ENCODE measurements around the gene HS3ST5. TPM values are rescaled to one million over a fixed set of nuclear protein-coding genes. Genes with fewer than 3 reads are reported as not detected.
"Not testable (repeated sequence)": the region's sequence is repeated elsewhere in the genome, so short reads cannot be mapped to it uniquely, and the experiment has no call there.

HS3ST5 gene
- total and polyA plus RNA-seq, 10 donors: not detected

DNA sequence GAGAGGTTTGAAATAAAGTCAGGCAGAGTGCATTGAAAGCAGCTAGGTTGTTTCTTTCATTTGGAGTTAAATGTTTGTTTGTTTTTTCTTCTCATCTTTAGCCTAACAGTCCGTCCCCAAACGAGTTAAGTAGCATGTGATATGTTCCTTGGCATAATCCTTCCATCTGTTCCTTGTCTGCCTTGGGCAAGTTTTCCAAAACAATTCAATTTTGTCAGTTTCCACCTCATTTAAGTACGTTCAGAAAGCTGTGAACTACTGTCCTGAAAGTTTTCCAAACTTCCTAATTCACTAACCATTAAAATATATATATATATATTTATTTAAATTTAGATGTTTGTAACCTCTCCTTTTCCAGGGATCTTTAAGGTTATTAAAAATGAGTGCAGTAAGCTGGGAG lies 310.1 kb downstream of the HS3ST5 start:
- no peak for DNase-seq
- no peaks in the 10 kb centered on the region for H3K4me1 ChIP-seq
- H3K27me3 ChIP-seq (replicated peaks in 1 of 7): no peaks in the 10 kb centered on the region
- TF ChIP-seq POLR2AphosphoS5 (IDR thresholded peaks at IDR 0.05) (no peak), POLR2A (IDR thresholded peaks at IDR 0.05) (no peak)
- TF ChIP-seq, protein P1, sequence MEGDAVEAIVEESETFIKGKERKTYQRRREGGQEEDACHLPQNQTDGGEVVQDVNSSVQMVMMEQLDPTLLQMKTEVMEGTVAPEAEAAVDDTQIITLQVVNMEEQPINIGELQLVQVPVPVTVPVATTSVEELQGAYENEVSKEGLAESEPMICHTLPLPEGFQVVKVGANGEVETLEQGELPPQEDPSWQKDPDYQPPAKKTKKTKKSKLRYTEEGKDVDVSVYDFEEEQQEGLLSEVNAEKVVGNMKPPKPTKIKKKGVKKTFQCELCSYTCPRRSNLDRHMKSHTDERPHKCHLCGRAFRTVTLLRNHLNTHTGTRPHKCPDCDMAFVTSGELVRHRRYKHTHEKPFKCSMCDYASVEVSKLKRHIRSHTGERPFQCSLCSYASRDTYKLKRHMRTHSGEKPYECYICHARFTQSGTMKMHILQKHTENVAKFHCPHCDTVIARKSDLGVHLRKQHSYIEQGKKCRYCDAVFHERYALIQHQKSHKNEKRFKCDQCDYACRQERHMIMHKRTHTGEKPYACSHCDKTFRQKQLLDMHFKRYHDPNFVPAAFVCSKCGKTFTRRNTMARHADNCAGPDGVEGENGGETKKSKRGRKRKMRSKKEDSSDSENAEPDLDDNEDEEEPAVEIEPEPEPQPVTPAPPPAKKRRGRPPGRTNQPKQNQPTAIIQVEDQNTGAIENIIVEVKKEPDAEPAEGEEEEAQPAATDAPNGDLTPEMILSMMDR (IDR thresholded peaks at IDR 0.05 in 8 of 11, conservative IDR thresholded peaks at IDR 0.05 in 3 of 11): no peak
- intact Hi-C loops (cut with DNase I; ENCODE audit: low total_unique reads): no loop called here
- no peak overlapping the region for H3K4me3 ChIP-seq
- H3K27ac ChIP-seq: no peak overlapping the region
- no peaks in the 10 kb centered on the region for H3K36me3 ChIP-seq
- WGBS, 5 donors: 55 to 76% (median 65%) methylated on average over 3 of the region's 3 CpGs
- peaks cover 0 to 5% (median 0%) of the 10 kb centered on the region in 8 donors for H3K9me3 ChIP-seq

DNA sequence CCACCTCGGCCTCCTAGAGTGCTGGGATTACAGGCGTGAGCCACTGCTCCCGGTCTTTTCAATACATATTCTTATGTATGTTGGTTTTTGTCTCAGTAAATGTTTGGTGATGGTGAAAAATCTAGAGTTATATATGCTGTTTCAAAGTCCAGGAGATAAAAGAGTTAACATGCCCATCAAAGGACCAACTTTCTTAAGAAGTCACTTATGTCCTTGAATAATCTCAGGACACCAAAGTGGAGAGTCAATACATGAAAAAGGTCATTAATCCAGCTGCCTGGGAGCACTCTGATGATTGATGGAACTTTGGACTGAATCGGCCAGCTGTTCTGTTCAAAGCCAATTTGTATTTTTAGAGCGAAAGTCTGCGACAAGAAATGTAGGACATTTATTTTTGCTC lies 312.1 kb downstream of the HS3ST5 start:
- Histone ChIP-seq H3K36me3 (no peaks in the 10 kb centered on the region), H3K27me3 (replicated peaks in 1 of 7) (no peaks in the 10 kb centered on the region), H3K27ac (no peak overlapping the region), H3K4me3 (no peak overlapping the region), H3K4me1 (no peaks in the 10 kb centered on the region), H3K9me3 (peaks cover 0 to 5% (median 0%) of the 10 kb centered on the region in 8 donors)
- 88 to 91% (median 90%) methylated on average over 6 of the region's 6 CpGs for WGBS, 5 donors
- TF ChIP-seq, protein P1 (IDR thresholded peaks at IDR 0.05 in 8 of 11, conservative IDR thresholded peaks at IDR 0.05 in 3 of 11): no peak
- TF ChIP-seq POLR2AphosphoS5 (IDR thresholded peaks at IDR 0.05) (no peak), POLR2A (IDR thresholded peaks at IDR 0.05) (no peak)
- no peak for DNase-seq
- intact Hi-C loops (cut with DNase I; ENCODE audit: low total_unique reads): no loop called here

DNA sequence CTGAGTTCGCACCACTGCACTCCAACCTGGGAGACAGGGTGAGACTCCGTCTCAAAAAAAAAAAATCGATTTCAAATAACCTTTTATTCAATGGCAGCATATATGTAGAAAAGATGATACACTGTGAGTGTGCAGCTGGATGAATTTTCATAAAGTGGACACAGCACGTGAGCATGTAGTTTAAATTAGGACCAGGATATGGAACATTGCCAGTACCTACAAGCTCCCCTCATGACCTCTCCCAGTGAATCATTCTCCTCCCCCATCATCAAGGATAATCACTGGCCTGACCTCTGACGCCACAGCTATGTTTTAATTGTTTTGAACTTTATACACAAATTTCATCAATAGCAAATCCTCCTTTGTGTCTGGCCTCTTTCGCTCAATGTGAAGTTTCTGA lies 318.1 kb downstream of the HS3ST5 start:
- 80 to 91% (median 89%) methylated on average over 6 of the region's 6 CpGs for WGBS, 5 donors
- intact Hi-C loops (cut with DNase I; ENCODE audit: low total_unique reads): no loop called here
- no peak overlapping the region for H3K4me3 ChIP-seq

DNA sequence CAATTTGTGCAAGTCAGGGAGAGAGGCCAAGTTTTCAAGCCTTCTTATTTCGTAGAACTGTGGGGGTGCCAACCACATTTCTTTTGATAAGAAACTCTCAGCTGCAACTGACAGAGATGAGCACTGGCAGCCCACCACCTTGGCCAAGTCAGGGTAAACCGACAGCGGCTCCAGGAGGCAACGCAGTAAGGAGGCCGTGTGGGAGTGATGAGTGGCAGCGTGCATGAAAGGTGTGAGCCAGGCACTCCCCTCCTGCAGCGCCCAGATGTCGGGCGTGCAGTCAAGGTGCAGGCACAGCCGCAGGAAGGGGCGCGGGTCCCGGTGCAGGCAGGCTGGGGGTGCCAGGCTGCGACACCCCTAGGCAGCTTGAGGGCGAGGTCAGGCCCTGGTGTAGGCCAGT lies 322.6 kb downstream of the HS3ST5 start:
- no peak overlapping the region for H3K27ac ChIP-seq
- no peaks in the 10 kb centered on the region for H3K36me3 ChIP-seq
- no peaks in the 10 kb centered on the region for H3K9me3 ChIP-seq
- DNase-seq: no peak
- H3K4me1 ChIP-seq: no peaks in the 10 kb centered on the region
- no peak overlapping the region for H3K4me3 ChIP-seq
- TF ChIP-seq, protein P1 (IDR thresholded peaks at IDR 0.05 in 8 of 11, conservative IDR thresholded peaks at IDR 0.05 in 3 of 11): no peak
- TF ChIP-seq POLR2AphosphoS5 (IDR thresholded peaks at IDR 0.05) (no peak), POLR2A (IDR thresholded peaks at IDR 0.05) (no peak)
- no peaks in the 10 kb centered on the region for H3K27me3 ChIP-seq (replicated peaks in 1 of 7)
- intact Hi-C loops (cut with DNase I; ENCODE audit: low total_unique reads): no loop called here
- WGBS, 5 donors: 89 to 93% (median 91%) methylated on average over 14 to 15 of the region's 15 CpGs

More for the DNA sequence above, 318.1 kb downstream of the HS3ST5 start:
- Histone ChIP-seq H3K4me1 (no peaks in the 10 kb centered on the region), H3K27me3 (replicated peaks in 1 of 7) (no peaks in the 10 kb centered on the region), H3K9me3 (no peaks in the 10 kb centered on the region), H3K36me3 (no peaks in the 10 kb centered on the region), H3K27ac (no peak overlapping the region)
- no peak for TF ChIP-seq POLR2AphosphoS5 (IDR thresholded peaks at IDR 0.05)
- TF ChIP-seq POLR2A (IDR thresholded peaks at IDR 0.05): no peak
- TF ChIP-seq, protein P1 (IDR thresholded peaks at IDR 0.05 in 8 of 11, conservative IDR thresholded peaks at IDR 0.05 in 3 of 11): no peak
- no peak for DNase-seq

DNA sequence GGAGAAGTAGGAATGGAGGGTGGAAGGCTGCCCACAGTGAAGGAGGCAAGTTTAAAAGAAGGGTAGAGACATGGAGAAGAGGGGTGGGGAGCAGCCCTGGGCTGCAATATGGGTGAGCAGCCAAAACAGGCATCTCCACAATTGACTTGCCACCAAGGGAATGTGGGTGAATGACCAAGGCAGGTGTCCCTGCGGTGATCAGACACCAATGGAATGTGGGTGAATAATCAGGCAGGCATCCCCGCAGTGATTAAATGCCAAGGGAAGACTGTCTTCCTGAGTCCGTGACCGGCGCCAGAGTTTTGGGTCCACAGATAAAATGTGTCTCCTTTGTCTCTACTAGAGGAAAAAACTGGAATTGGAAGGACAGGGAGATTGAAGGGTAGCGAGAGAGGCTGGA lies 325.7 kb downstream of the HS3ST5 start:
- H3K27me3 ChIP-seq (replicated peaks in 1 of 7); H3K36me3 ChIP-seq; H3K9me3 ChIP-seq; intact Hi-C loops (cut with DNase I; ENCODE audit: low total_unique reads); H3K4me1 ChIP-seq; H3K4me3 ChIP-seq; DNase-seq; H3K27ac ChIP-seq: not testable (repeated sequence)
- 86 to 96% (median 91%) methylated on average over 6 of the region's 6 CpGs for WGBS, 5 donors

DNA sequence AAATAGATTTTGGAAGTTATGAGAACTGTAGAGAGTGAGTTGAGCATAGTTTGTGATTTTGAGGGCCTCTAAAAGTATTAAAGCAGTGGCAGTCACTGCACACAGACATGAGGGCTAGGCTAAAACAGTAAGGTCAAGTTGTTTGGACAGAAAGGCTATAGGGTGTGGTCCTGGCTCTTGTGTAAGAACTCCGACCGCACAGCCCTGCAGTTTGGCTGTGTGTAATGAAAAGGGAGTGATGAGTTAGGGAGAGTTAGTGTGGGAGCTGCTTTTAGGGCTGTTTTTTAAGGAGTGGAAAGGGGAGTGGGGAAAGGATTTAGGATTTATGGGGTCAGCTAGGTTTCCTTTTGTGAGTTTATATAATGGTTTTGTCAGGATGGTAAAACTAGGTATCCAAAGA lies 328.7 kb downstream of the HS3ST5 start:
- WGBS, 5 donors: 43 to 78% (median 67%) methylated on average over 2 of the region's 2 CpGs
- H3K27me3 ChIP-seq (replicated peaks in 1 of 7); H3K9me3 ChIP-seq; H3K27ac ChIP-seq; H3K36me3 ChIP-seq; intact Hi-C loops (cut with DNase I; ENCODE audit: low total_unique reads); H3K4me1 ChIP-seq; H3K4me3 ChIP-seq; DNase-seq: not testable (repeated sequence)

DNA sequence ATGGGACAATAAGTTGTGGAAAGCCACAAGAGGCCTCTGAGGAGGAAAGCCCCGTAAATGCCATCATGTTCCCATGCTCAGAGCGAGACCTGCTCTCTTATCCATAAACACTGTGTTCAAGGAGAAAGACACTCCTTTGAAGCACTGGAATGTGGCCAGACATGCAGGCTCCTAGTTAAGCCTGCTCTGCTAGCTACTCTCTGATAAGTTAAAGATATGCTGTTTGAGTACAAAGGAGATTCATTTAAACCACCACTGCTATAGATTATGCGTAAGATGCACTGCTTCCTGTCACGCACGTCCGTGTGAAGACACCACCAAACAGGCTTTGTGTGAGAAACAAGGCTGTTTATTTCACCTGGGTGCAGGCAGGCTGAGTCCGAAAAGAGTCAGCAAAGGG lies 331.3 kb downstream of the HS3ST5 start:
- H3K27me3 ChIP-seq (replicated peaks in 1 of 7); intact Hi-C loops (cut with DNase I; ENCODE audit: low total_unique reads); H3K27ac ChIP-seq; H3K36me3 ChIP-seq; H3K9me3 ChIP-seq; H3K4me3 ChIP-seq; DNase-seq; H3K4me1 ChIP-seq: not testable (repeated sequence)
- WGBS, 5 donors: 77 to 89% (median 84%) methylated on average over 7 of the region's 7 CpGs
